HepG2 (cell line): ENCODE results near the gene INO80C. TPM values are rescaled to one million over a fixed set of nuclear protein-coding genes. Genes with fewer than 3 reads are reported as not detected.

Source experiments
- ATAC-seq: fragments of 200-7000 bp; cut with Tn5 transposase; 3 replicates; pipeline ENCODE4 v1.9.1; 2020; ENCODE audit warnings: mild to moderate bottlenecking, moderate library complexity
- BruUV-seq: library from RNA; stranded (reverse); fragments of 400-500 nt; replicated peaks from 2 replicates; lab custom pipeline; 2021; lab: Mats Ljungman, UMichigan
- CTCF ChIA-PET: fragments of 300-600 bp; formaldehyde crosslinking; extraction: SDS; loops from one replicate; lab custom pipeline; 2021; ENCODE audit warnings: low total read pairs, inconsistent platforms, low intra/inter-chr PET ratio; lab: Yijun Ruan, JAX
- POLR2A ChIA-PET: fragments of 350-600 bp; sonication (Branson Sonifier 250); formaldehyde crosslinking; loops from one replicate; lab custom pipeline; 2020; ENCODE audit warnings: antibody characterized with exemption, inconsistent platforms; lab: Yijun Ruan, JAX
- DNase-seq: peaks from one replicate; pipeline ENCODE4 v3.0.0-alpha.2; 2015; ENCODE audit warnings: low spot score
- FAIRE-seq: peaks from 3 replicates; lab custom pipeline; 2011; peaks lifted over from hg19 to GRCh38; lab: Jason Lieb, UNC
- H2AFZ ChIP-seq: one replicate; pipeline ENCODE4 v1.6.1; 2011; ENCODE audit warnings: low read length, inconsistent platforms
- H3K27ac ChIP-seq: fragments of 300-600 bp; 3 replicates; pipeline ENCODE4 v1.8.0; 2011; ENCODE audit warnings: mixed run types, mild to moderate bottlenecking, mixed read lengths, low read length, inconsistent platforms; ENCODE audit not compliant: insufficient read depth; ENCODE audit errors: extremely low read length
- H3K27me3 ChIP-seq, 2 experiments: fragments of 200-600 bp in 1 of 2; 2 replicates in 1 of 2; 3 replicates in 1 of 2; pipeline versions ENCODE4 v1.6.0 to v1.8.0; 2011; ENCODE audit warnings: low read length in 2 of 2, mild to moderate bottlenecking in 2 of 2, moderate library complexity in 2 of 2, inconsistent platforms in 1 of 2; ENCODE audit not compliant: insufficient read depth in 2 of 2, control insufficient read depth in 1 of 2
- H3K36me3 ChIP-seq, 2 experiments: fragments of 200-600 bp in 1 of 2; replicated peaks in 1 of 2; 2 replicates in 1 of 2; 3 replicates in 1 of 2; pipeline versions ENCODE4 v1.5.1 to v1.8.0; 2011; ENCODE audit warnings: low read length in 2 of 2, inconsistent platforms in 1 of 2; ENCODE audit not compliant: insufficient read depth in 2 of 2, control insufficient read depth in 1 of 2
- H3K4me1 ChIP-seq: 2 replicates; pipeline ENCODE4 v1.5.1; 2012; ENCODE audit warnings: low read length, inconsistent platforms; ENCODE audit not compliant: insufficient read depth
- H3K4me2 ChIP-seq: 2 replicates; pipeline ENCODE4 v1.6.0; 2011; ENCODE audit warnings: low read depth, low read length, inconsistent platforms
- H3K4me3 ChIP-seq, 3 experiments: fragments of 200-600 bp in 1 of 3; sonication (generic), shearing (Covaris generic) in 1 of 3; replicated peaks in 1 of 3; 2 replicates each; pipeline ENCODE4 v1.5.1; 2011 to 2016; ENCODE audit warnings: low read length in 3 of 3, inconsistent platforms in 2 of 3, low read depth in 2 of 3, mild to moderate bottlenecking in 2 of 3, control low read depth in 1 of 3, mixed read lengths in 1 of 3; ENCODE audit not compliant: insufficient read depth in 1 of 3
- H3K79me2 ChIP-seq: one replicate; pipeline ENCODE4 v1.6.1; 2011; ENCODE audit warnings: low read length, inconsistent platforms; ENCODE audit not compliant: insufficient read depth
- H3K9ac ChIP-seq: 2 replicates; pipeline ENCODE4 v1.6.0; 2011; ENCODE audit warnings: mild to moderate bottlenecking, low read depth, low read length, inconsistent platforms; ENCODE audit not compliant: insufficient read depth
- H3K9me3 ChIP-seq: 2 replicates; pipeline ENCODE4 v1.5.1; 2012; ENCODE audit warnings: mild to moderate bottlenecking, low read length
- H4K20me1 ChIP-seq: 2 replicates; pipeline ENCODE4 v1.6.0; 2011; ENCODE audit warnings: inconsistent platforms, mild to moderate bottlenecking, low read length, moderate library complexity; ENCODE audit not compliant: insufficient read depth
- AGO2 ChIP-seq: fragments of 200-400 bp; formaldehyde crosslinking; optimal IDR thresholded peaks from 2 replicates; pipeline ENCODE3; 2017; ENCODE audit warnings: mild to moderate bottlenecking, low read depth, low read length, moderate library complexity
- EHMT2 ChIP-seq: fragments of 200-600 bp; sonication (generic); IDR thresholded peaks from 2 replicates; pipeline ENCODE4 v1.7.0; 2017; ENCODE audit warnings: antibody characterized with exemption, low read depth, low read length, borderline replicate concordance
- HNF4G ChIP-seq, 2 experiments: sonication (generic) in 1 of 2; formaldehyde crosslinking in 1 of 2; IDR thresholded peaks; 2 replicates each; pipeline versions ENCODE4 v1.4.0 to v1.6.1; 2011 to 2020; ENCODE audit warnings: borderline replicate concordance in 2 of 2, low read depth in 2 of 2, mild to moderate bottlenecking in 2 of 2, low read length in 1 of 2, missing genetic modification reagents in 1 of 2, moderate library complexity in 1 of 2
- KDM1A ChIP-seq: IDR thresholded peaks from 2 replicates; pipeline ENCODE4 v1.6.1; 2016; ENCODE audit warnings: missing compliant biosample characterization
- MIXL1 ChIP-seq: IDR thresholded peaks from 2 replicates; pipeline ENCODE4 v1.6.1; 2016
- NFRKB ChIP-seq: fragments of 450-650 bp; IDR thresholded peaks from 2 replicates; pipeline ENCODE4 v1.6.1; 2017
- PAX8 ChIP-seq: sonication (generic); formaldehyde crosslinking; IDR thresholded peaks from 2 replicates; pipeline ENCODE4 v1.8.0; 2022; ENCODE audit warnings: mild to moderate bottlenecking, missing genetic modification reagents, borderline replicate concordance
- ZNF253 ChIP-seq: sonication (generic); formaldehyde crosslinking; IDR thresholded peaks from 2 replicates; pipeline ENCODE4 v1.8.0; 2022; ENCODE audit warnings: mild to moderate bottlenecking, missing genetic modification reagents, borderline replicate concordance
- ZNF768 ChIP-seq: sonication (generic); formaldehyde crosslinking; IDR thresholded peaks from 2 replicates; pipeline ENCODE4 v1.4.0; 2020; ENCODE audit warnings: missing genetic modification reagents
- WGBS: methylation state at CpG from one replicate; pipeline ENCODE4 v1.1.6; 2017; ENCODE audit warnings: low lambda C conversion rate; 5-methylcytosine and 5-hydroxymethylcytosine counted together
- in situ Hi-C: cut with HindIII; loops from 2 replicates; pipeline ENCODE4 v1.10.0; 2017; ENCODE audit warnings: low pct_unique_long_range_greater_than_20kb; ENCODE audit not compliant: extremely low pct_ligation_motif_present
- intact Hi-C: fragments of 100-400 bp; cut with micrococcal nuclease; formaldehyde crosslinking; loops from one replicate; pipeline ENCODE4 v1.10.0; 2022; ENCODE audit not compliant: unreplicated experiment
- polyA plus RNA-seq, 8 experiments: library from polyadenylated mRNA; depleted of rRNA in 3 of 8; stranded (reverse) in 7 of 8; unstranded in 1 of 8; fragments of >200 nt; fragmentation: Illumina TruSeq in 4 of 8; extraction: Trizol in 4 of 8; gene quantifications; 2 replicates each; pipeline versions ENCODE4 v1.2.1 to v1.2.3, GENCODE V29; 2011 to 2016; ENCODE audit warnings: low read depth in 4 of 8, missing spikeins in 1 of 8, mixed read lengths in 1 of 8; ENCODE audit not compliant: insufficient read depth in 1 of 8
- total RNA-seq, 5 experiments: library from RNA; depleted of rRNA; stranded (reverse); fragments of >200 nt; fragmentation: Illumina TruSeq; extraction: Trizol; gene quantifications; 2 replicates each; pipeline ENCODE4 v1.2.3, GENCODE V29; 2016; ENCODE audit warnings: low read depth in 1 of 5

Gene INO80C
- total and polyA plus RNA-seq, 2 of the 13 experiments (the other 11 are each of a cell fraction or from before 2014, with no cell fraction given), result 8.2 to 15.4 TPM

DNA sequence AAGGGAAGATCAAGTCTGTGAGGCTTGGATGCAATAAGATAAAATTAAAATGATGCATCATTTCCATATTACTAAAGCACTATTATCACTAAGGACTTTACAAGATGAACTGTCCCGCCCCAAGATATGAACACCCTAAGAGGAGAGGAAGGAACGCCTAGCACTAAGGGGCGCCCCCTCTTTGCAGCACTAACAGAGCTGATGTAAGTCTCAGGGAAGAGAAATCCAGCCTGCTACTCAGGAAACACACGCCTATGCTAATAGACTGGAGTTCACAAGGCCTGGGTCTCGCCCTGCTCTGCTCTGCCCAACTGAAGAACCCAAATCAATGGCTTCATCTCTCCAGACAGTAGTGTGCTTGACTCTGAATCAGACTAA, 6.1 kb downstream of the INO80C start:
- peaks cover 43% of the 10 kb centered on the region for H3K79me2 ChIP-seq
- ChIA-PET POLR2A (no interaction called here), CTCF (no interaction called here)
- intact Hi-C loops, result no loop called here
- ATAC-seq, result no peak
- H3K4me3 ChIP-seq, result no peak overlapping the region
- H2AFZ ChIP-seq, result no peak overlapping the region
- peak overlapping the region; percentile 10; the same call in 1 of the 2 replicates for H3K4me2 ChIP-seq
- H3K9me3 ChIP-seq, result no peaks in the 10 kb centered on the region
- no peak overlapping the region for H3K9ac ChIP-seq
- in situ Hi-C loops, result no loop called here
- no peak for TF ChIP-seq AGO2
- TF ChIP-seq KDM1A (CRISPR knock-in tag), result no peak
- TF ChIP-seq HNF4G (IDR thresholded peaks at IDR 0.05; ENCODE audit: borderline replicate concordance, low read depth, low read length), result no peak
- no peak for TF ChIP-seq HNF4G (CRISPR knock-in tag; IDR thresholded peaks at IDR 0.05; ENCODE audit: borderline replicate concordance, low read depth)
- no peak for TF ChIP-seq ZNF253
- no peak for TF ChIP-seq PAX8 (CRISPR knock-in tag)
- no peak for TF ChIP-seq NFRKB
- TF ChIP-seq ZNF768 (CRISPR knock-in tag), result no peak
- TF ChIP-seq MIXL1, result no peak
- no peak for TF ChIP-seq EHMT2
- H3K36me3 ChIP-seq, result no peaks in the 10 kb centered on the region
- no peaks in the 10 kb centered on the region for H3K27me3 ChIP-seq
- DNase-seq, result no peak
- FAIRE-seq, result no peak
- no TSS peak for BruUV-seq
- 92% methylated on average over 5 of the region's 5 CpGs for WGBS
- H3K27ac ChIP-seq, result no peak overlapping the region
- H3K4me1 ChIP-seq, result peaks cover 61% of the 10 kb centered on the region
- H4K20me1 ChIP-seq, result no peaks in the 10 kb centered on the region
